MG63 (cell line): ENCODE results near the gene HABP4. TPM values are rescaled to one million over a fixed set of nuclear protein-coding genes. Genes with fewer than 3 reads are reported as not detected.

Source experiments
- DNase-seq: peaks from one replicate; pipeline ENCODE4 v3.0.0-alpha.2; 2020
- H3K27me3 ChIP-seq: fragments of 250-450 bp; sonication (Bioruptor Pico); 2 replicates; pipeline ENCODE4 v1.5.1; 2020; ENCODE audit warnings: mild to moderate bottlenecking, moderate library complexity
- H3K36me3 ChIP-seq: fragments of 250-450 bp; sonication (Bioruptor Pico); 2 replicates; pipeline ENCODE4 v1.5.1; 2020; ENCODE audit warnings: mild to moderate bottlenecking, moderate library complexity
- H3K4me3 ChIP-seq: fragments of 250-450 bp; sonication (Bioruptor Pico); 2 replicates; pipeline ENCODE4 v1.5.1; 2020; ENCODE audit warnings: mild to moderate bottlenecking, moderate library complexity
- H3K9me3 ChIP-seq: fragments of 250-450 bp; sonication (Bioruptor Pico); 2 replicates; pipeline ENCODE4 v1.5.1; 2020; ENCODE audit warnings: mild to moderate bottlenecking, moderate library complexity
- total RNA-seq: library from RNA; depleted of rRNA; stranded (reverse); fragments of >200 nt; shearing (Covaris generic); gene quantifications from 2 replicates; pipeline ENCODE4 v1.2.3, GENCODE V29; 2014; ENCODE audit warnings: low replicate concordance; rRNA removed

HABP4 gene
- total RNA-seq, 1 experiment from 2014 or later, result 15.9 TPM

DNA sequence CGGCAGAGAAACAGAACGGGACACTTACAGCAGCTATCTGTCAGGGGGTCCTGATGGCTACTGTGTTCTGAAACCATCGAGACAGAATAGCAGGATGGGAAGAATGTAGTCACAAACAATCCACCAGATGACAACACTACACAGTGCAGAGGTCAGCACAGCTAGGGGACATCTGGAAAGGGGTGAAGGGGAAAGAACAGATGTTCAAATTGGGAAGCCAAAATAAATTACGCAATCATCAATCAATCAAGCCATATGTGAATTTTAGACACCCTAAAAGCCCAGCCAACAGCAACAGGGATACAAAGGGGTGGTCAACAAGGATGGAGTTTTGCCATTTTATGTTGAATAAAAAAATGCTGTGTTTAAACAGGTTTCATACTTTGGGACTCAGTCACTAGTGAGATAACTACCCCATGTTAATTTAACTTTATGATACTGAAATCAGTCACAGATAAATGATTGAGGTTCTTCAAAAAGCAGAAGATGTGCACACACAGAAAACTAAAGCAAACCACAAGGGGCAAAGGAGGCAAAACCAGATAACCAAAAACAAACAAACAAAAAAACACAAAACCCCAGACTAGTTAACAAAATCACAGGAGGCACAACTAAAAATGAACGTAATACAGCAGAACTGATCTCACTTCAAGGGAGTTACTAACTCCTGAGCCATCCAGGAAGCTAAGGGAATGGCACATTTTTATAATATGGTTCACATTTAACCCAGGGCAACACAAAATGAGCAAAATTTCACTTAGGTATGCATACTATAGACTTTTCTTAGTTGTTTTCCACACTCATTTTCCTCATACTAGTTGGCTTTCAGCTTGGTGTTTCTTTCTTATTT is 65.9 kb downstream of the HABP4 start:
- H3K4me3 ChIP-seq, result no peak overlapping the region
- no peaks in the 10 kb centered on the region for H3K9me3 ChIP-seq
- DNase-seq, result no peak
- H3K36me3 ChIP-seq, result no peaks in the 10 kb centered on the region
- H3K27me3 ChIP-seq, result no peaks in the 10 kb centered on the region

GRCh38 chr9:96519095-96519494 is 69.1 kb downstream of the HABP4 start:
- Histone ChIP-seq H3K4me3 (no peak overlapping the region), H3K27me3 (no peaks in the 10 kb centered on the region)
- DNase-seq, result no peak

DNA sequence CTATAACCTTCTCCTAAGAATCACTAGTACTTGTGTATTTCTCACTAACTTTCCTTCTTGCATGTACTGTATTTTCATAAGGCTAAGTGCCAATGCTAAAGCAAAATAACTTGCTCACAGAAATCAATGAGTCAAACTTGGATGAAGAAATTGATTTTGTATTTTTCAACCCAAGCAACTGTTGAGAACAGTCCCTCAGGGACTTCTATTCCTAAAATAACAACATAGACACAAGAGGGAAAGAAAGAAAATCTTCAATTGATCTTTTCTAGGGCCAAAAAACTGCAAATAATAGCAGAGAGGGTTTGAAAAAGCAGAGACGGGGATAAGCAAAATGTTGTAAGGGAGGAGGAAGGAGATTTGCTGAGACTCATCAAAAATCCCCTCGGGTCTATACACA is 69.8 kb downstream of the HABP4 start:
- Histone ChIP-seq H3K4me3 (no peak overlapping the region), H3K27me3 (no peaks in the 10 kb centered on the region), H3K36me3 (no peaks in the 10 kb centered on the region), H3K9me3 (no peaks in the 10 kb centered on the region)
- DNase-seq, result no peak

More at GRCh38 chr9:96519095-96519494, 69.1 kb downstream of the HABP4 start:
- H3K9me3 ChIP-seq, result no peaks in the 10 kb centered on the region
- H3K36me3 ChIP-seq, result no peaks in the 10 kb centered on the region

DNA sequence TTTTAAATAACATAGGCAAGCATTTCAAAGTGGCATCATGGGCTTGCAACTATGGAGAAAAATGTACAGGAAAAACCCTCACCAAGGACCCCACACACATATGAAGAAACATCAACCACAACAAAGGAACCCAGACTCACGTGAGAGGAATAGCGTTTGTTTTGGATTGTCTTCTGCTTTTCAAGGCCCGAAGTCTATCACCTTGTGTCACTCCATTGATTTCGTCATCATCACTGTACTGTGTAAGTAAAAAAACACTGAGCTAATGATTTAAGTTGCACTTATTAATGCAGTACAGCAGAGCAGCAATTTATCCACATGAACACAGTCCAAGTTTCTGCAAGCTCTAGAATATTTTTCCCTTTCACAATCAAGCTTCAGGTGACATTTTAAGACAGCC is 72.4 kb downstream of the HABP4 start:
- no peak for DNase-seq
- H3K4me3 ChIP-seq, result no peak overlapping the region
- no peaks in the 10 kb centered on the region for H3K27me3 ChIP-seq
- no peaks in the 10 kb centered on the region for H3K36me3 ChIP-seq
- H3K9me3 ChIP-seq, result no peaks in the 10 kb centered on the region

DNA sequence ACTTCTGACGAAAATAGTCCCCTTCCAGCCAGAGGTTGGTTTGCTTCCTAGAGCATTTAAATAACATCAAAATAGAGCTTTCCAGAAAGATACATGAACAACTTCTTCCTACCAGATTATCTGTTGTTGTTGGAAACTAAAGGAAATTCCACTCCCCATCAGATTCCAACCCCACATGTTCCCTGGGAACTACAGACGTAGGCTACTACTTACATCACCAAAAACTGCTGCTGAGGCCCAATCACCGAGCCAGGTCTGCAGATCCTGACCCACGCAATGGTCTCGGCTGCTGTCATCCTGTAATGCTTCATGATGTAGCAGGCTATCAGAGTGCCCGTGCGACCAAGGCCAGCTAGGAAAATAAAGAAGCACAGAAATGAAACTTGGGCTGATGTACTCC is 73.4 kb downstream of the HABP4 start:
- Histone ChIP-seq H3K36me3 (no peaks in the 10 kb centered on the region), H3K27me3 (no peaks in the 10 kb centered on the region), H3K9me3 (no peaks in the 10 kb centered on the region), H3K4me3 (no peak overlapping the region)
- DNase-seq, result no peak

- no peak overlapping the region for H3K4me3 ChIP-seq
- no peak for DNase-seq
- H3K36me3 ChIP-seq, result no peaks in the 10 kb centered on the region
- no peaks in the 10 kb centered on the region for H3K27me3 ChIP-seq
- H3K9me3 ChIP-seq, result no peaks in the 10 kb centered on the region
These were observed 74.1 kb downstream of the HABP4 start for GRCh38 chr9:96524045-96524444.

DNA sequence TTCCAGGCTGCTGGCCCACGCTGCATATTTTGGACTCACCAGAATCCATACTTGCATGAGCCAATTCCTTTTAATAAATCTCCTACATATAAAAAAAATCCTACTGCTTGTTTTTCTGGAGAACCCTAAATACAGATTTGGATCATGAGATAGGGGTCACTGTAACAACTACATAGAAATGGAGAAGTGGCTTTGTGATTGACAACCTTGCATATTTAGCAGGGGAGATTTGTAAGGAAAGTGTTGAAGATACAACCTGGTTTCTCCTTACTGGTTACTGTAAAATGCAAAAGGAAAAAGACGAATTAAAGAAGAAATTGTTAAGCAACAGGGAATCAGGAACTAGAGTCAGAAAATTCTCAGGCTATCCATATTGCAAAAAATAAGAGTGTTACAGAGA is 74.8 kb downstream of the HABP4 start:
- no peaks in the 10 kb centered on the region for H3K36me3 ChIP-seq
- DNase-seq, result no peak
- H3K4me3 ChIP-seq, result no peak overlapping the region
- H3K9me3 ChIP-seq, result no peaks in the 10 kb centered on the region
- H3K27me3 ChIP-seq, result no peaks in the 10 kb centered on the region

DNA sequence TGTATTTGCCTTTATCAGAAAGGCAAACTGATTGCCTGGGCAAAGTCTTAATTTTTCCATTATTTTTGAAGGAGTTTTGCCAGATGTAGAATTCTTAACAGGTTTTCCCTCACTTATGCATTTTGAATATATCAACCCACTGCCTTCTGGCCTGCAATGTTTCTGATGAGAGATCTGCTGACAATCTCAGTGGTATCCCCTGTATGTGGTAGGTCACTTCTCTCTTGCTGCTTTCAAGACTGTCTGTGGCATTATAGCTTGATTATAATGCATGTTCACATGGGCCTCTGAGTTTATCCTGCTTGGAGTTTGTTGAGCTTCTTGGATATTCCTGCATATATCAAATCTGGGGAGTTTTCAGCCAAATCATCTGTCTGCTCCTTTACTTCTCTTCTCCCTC is 82.2 kb downstream of the HABP4 start:
- no peak for DNase-seq
- H3K9me3 ChIP-seq, result peaks cover 5% of the 10 kb centered on the region
- H3K4me3 ChIP-seq, result no peak overlapping the region
- peaks cover 3% of the 10 kb centered on the region; the same call in 1 of the 2 replicates for H3K36me3 ChIP-seq
- H3K27me3 ChIP-seq, result no peaks in the 10 kb centered on the region

DNA sequence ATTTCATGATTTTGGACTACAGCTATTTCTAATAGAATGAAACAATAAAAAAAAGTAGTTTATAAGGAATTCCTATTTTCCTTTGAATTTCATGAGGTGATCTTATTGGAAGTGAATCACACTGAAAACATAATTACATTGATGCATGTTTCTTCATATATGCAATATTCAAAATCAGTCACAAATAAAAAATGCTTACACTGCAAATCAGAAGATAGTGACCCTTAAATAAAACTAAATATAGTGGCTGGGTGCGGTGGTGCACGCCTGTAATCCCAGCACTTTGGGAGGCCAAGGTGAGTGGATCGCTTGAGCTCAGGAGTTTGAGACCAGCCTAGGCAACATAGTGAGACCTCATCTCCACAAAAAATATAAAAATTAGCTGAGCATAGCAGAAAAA is 90.1 kb downstream of the HABP4 start:
- Histone ChIP-seq H3K9me3 (no peaks in the 10 kb centered on the region), H3K27me3 (no peaks in the 10 kb centered on the region), H3K36me3 (no peaks in the 10 kb centered on the region), H3K4me3 (no peak overlapping the region)
- no peak for DNase-seq

Other genes with a start within 250 kb of the HABP4 start
- gene HSD17B3, start 148.0 kb upstream of the HABP4 start, total RNA-seq, result 0.36 TPM in 1 of 2 replicates, not detected in the other
- gene SLC35D2, start 66.5 kb upstream of the HABP4 start, total RNA-seq, result 5.2 and 15.4 TPM in 2 replicates
- 24.0 and 25.8 TPM in 2 replicates for gene ZNF367, start 31.8 kb upstream of the HABP4 start, total RNA-seq
- gene CDC14B, start 169.7 kb downstream of the HABP4 start, total RNA-seq, result 4.0 and 14.8 TPM in 2 replicates
- 15.6 and 20.3 TPM in 2 replicates for gene PRXL2C, start 205.1 kb downstream of the HABP4 start, total RNA-seq